Measurements from ENCODE around the gene LAMA2. TPM values are rescaled to one million over a fixed set of nuclear protein-coding genes. Genes with fewer than 3 reads are reported as not detected.

The LAMA2 gene
- total and polyA plus RNA-seq, 2 experiments from 2014 or later = 11.1 to 57.5 TPM

DNA sequence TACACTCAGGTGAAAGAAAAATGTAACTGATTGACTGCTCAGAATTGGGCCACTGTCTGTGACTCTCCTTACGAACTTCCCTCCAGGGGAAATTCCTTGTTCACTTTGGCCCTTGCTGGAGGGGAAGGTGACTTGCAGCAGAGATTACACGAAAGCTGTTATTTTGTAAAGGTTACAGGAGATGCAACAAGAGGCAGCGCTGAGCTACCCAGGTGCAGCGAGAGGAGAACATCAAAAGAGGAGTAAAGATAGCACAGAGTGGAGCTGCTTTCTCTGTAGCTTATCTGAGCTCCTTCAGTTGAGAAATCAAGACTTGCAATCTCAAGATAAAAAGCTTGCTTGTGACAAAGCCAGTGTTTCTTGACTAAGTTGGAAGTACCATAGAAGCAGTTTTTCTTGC, 682.4 kb downstream of the LAMA2 start:
- DNase-seq (ENCODE audit: low spot score) = no peak
- Histone ChIP-seq H4K20me1 (ENCODE audit: insufficient read depth, poor library complexity, severe bottlenecking) (no peaks in the 10 kb centered on the region), H3K4me1 (ENCODE audit: insufficient read depth) (no peaks in the 10 kb centered on the region), H3K27me3 (no peaks in the 10 kb centered on the region), H2AFZ (no peak overlapping the region), H3K4me3 (no peak overlapping the region), H3K27ac (no peak overlapping the region), H3K9me2 (replicated peaks; ENCODE audit: insufficient read depth) (no peaks in the 10 kb centered on the region), H3K79me2 (no peaks in the 10 kb centered on the region), H3K4me2 (no peak overlapping the region), H3K9me3 (ENCODE audit: low read depth) (no peaks in the 10 kb centered on the region), H3K36me3 (replicated peaks; ENCODE audit: insufficient read depth, low read depth) (no peaks in the 10 kb centered on the region)
- WGBS (ENCODE audit: low lambda C conversion rate, missing lambda C conversion rate) = 64% methylated on average over 4 of the region's 4 CpGs
- TF ChIP-seq, protein P1, sequence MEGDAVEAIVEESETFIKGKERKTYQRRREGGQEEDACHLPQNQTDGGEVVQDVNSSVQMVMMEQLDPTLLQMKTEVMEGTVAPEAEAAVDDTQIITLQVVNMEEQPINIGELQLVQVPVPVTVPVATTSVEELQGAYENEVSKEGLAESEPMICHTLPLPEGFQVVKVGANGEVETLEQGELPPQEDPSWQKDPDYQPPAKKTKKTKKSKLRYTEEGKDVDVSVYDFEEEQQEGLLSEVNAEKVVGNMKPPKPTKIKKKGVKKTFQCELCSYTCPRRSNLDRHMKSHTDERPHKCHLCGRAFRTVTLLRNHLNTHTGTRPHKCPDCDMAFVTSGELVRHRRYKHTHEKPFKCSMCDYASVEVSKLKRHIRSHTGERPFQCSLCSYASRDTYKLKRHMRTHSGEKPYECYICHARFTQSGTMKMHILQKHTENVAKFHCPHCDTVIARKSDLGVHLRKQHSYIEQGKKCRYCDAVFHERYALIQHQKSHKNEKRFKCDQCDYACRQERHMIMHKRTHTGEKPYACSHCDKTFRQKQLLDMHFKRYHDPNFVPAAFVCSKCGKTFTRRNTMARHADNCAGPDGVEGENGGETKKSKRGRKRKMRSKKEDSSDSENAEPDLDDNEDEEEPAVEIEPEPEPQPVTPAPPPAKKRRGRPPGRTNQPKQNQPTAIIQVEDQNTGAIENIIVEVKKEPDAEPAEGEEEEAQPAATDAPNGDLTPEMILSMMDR (IDR thresholded peaks at IDR 0.05; ENCODE audit: poor library complexity) = no peak
- no peak for TF ChIP-seq EZH2phosphoT487 (IDR thresholded peaks at IDR 0.05; ENCODE audit: low read depth, severe bottlenecking, unreplicated experiment)
- TF ChIP-seq EZH2 (IDR thresholded peaks at IDR 0.05; ENCODE audit: borderline replicate concordance) = no peak

DNA sequence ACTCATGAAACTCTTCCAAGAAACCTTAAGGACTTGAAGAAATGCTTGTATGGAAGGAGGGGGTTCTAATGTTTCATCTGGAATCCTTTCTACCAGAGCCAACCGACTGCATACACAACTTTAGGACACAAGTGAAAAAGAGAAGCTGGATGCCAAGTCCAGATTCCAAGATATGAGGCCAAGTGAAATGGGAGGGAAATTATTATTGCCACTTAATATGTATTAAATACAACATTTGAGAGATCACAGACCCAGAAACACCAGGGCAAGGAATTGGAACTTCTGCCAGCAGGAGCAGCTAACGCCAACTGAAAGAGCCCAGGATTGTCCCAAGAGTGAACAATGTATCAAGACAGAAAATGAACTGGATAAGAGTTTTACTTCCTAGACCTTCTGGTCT, 682.9 kb downstream of the LAMA2 start:
- TF ChIP-seq, protein P1 (IDR thresholded peaks at IDR 0.05; ENCODE audit: poor library complexity) = no peak
- no peak for TF ChIP-seq EZH2phosphoT487 (IDR thresholded peaks at IDR 0.05; ENCODE audit: low read depth, severe bottlenecking, unreplicated experiment)
- no peak for TF ChIP-seq EZH2 (IDR thresholded peaks at IDR 0.05; ENCODE audit: borderline replicate concordance)
- H3K4me1 ChIP-seq (ENCODE audit: insufficient read depth) = no peaks in the 10 kb centered on the region
- H3K36me3 ChIP-seq (replicated peaks; ENCODE audit: insufficient read depth, low read depth) = no peaks in the 10 kb centered on the region
- no peaks in the 10 kb centered on the region for H4K20me1 ChIP-seq (ENCODE audit: insufficient read depth, poor library complexity, severe bottlenecking)
- no peaks in the 10 kb centered on the region for H3K27me3 ChIP-seq
- DNase-seq (ENCODE audit: low spot score) = no peak
- 86% methylated on average over 2 of the region's 2 CpGs for WGBS (ENCODE audit: low lambda C conversion rate, missing lambda C conversion rate)
- no peak overlapping the region for H2AFZ ChIP-seq
- H3K79me2 ChIP-seq = no peaks in the 10 kb centered on the region
- H3K4me2 ChIP-seq = no peak overlapping the region
- H3K27ac ChIP-seq = no peak overlapping the region
- no peak overlapping the region for H3K4me3 ChIP-seq
- no peaks in the 10 kb centered on the region for H3K9me3 ChIP-seq (ENCODE audit: low read depth)
- no peaks in the 10 kb centered on the region for H3K9me2 ChIP-seq (replicated peaks; ENCODE audit: insufficient read depth)

Small RNA genes lying within 50 kb of the gene (small RNA-seq; reads per million reads assigned to genes)
- not detected for gene RNU6-861P
